Measurements from ENCODE around the gene IRF2BP2.

DNA sequence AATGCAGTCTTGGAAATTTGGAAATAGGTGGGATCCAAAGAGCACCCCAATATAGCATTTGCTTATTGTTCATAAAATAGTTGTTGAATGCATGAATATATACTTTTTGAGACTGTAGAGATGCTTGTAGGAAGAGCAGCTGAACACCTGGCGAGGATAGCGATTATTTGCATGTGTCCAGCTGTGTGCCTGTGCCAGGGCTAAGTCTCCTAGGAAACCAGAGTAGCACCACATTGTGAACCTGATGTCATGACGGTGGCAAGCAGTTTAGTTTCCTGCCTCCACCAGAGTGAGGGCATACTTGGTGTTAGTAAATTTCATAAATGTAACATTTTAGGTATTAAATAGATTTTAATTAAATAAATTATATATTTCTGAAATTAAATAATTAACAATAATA lies 37.3 kb upstream of the IRF2BP2 start:
- no peak for TF ChIP-seq POLR2A (IDR thresholded peaks at IDR 0.05)
- TF ChIP-seq, protein P1, sequence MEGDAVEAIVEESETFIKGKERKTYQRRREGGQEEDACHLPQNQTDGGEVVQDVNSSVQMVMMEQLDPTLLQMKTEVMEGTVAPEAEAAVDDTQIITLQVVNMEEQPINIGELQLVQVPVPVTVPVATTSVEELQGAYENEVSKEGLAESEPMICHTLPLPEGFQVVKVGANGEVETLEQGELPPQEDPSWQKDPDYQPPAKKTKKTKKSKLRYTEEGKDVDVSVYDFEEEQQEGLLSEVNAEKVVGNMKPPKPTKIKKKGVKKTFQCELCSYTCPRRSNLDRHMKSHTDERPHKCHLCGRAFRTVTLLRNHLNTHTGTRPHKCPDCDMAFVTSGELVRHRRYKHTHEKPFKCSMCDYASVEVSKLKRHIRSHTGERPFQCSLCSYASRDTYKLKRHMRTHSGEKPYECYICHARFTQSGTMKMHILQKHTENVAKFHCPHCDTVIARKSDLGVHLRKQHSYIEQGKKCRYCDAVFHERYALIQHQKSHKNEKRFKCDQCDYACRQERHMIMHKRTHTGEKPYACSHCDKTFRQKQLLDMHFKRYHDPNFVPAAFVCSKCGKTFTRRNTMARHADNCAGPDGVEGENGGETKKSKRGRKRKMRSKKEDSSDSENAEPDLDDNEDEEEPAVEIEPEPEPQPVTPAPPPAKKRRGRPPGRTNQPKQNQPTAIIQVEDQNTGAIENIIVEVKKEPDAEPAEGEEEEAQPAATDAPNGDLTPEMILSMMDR (IDR thresholded peaks at IDR 0.05), result no peak

Data from lower leg skin (tissue), 3 donors.